Measurements from ENCODE around the gene BEND5.

The BEND5 gene

GRCh38 chr1:48680411-48681035 is 96.2 kb downstream of the BEND5 start:
- no peak for DNase-seq (ENCODE audit: low spot score)

GRCh38 chr1:48679859-48680258 is 96.8 kb downstream of the BEND5 start:
- DNase-seq (ENCODE audit: low spot score): no peak

- no peak for DNase-seq (ENCODE audit: low spot score)
Measured at GRCh38 chr1:48678710-48679505, 97.8 kb downstream of the BEND5 start.
